Motor neuron (in vitro differentiated cells): ENCODE data around the gene PLPPR4. TPM values are rescaled to one million over a fixed set of nuclear protein-coding genes. Genes with fewer than 3 reads are reported as not detected.

Experiments used
- ATAC-seq, 8 experiments: fragments of 200-7000 bp; cut with Tn5 transposase; replicated peaks in 6 of 8; 2 replicates each; pipeline ENCODE4 v1.8.0; 2021; ENCODE audit warnings: mild to moderate bottlenecking in 8 of 8, moderate library complexity in 8 of 8
- H3K27ac ChIP-seq, 2 donors: fragments of 250-450 bp; sonication (Bioruptor Pico); 2 replicates each; pipeline ENCODE4 v1.9.0; 2021; ENCODE audit warnings: antibody characterized with exemption in 2 of 2, mild to moderate bottlenecking in 2 of 2, moderate library complexity in 1 of 2
- H3K4me1 ChIP-seq, 2 donors: fragments of 250-450 bp; sonication (Bioruptor Pico); replicated peaks in 1 of 2; 2 replicates each; pipeline ENCODE4 v1.6.1; 2021; ENCODE audit warnings: antibody characterized with exemption in 2 of 2, mild to moderate bottlenecking in 2 of 2, moderate library complexity in 1 of 2
- H3K4me3 ChIP-seq, 5 donors: fragments of 250-450 bp; sonication (Bioruptor Pico); 2 replicates each; pipeline ENCODE4 v1.9.0; 2021; ENCODE audit warnings: antibody characterized with exemption in 5 of 5, mild to moderate bottlenecking in 5 of 5, moderate library complexity in 4 of 5
- WGBS, 10 experiments: fragments of 450-650 bp; shearing (Covaris generic); methylation state at CpG; one replicate each; pipeline ENCODE4 v1.0.0; 2022; 5-methylcytosine and 5-hydroxymethylcytosine counted together
- in situ Hi-C, 9 experiments: fragments of 400-800 bp; cut with MboI; loops; one replicate each; pipeline ENCODE4 v1.15.0; 2021; ENCODE audit warnings: low sequenced_read_pairs in 9 of 9, low pct_unique_long_range_greater_than_20kb in 2 of 9; ENCODE audit not compliant: unreplicated experiment in 9 of 9
- total RNA-seq, 8 experiments: library from RNA; unstranded; fragments of 300-600 nt; gene quantifications; 2 replicates each; pipeline versions ENCODE4 v1.2.3 to v1.2.4, GENCODE V29; 2022

The PLPPR4 gene
- total RNA-seq, 8 experiments from 2014 or later = 1.1 to 45.0 (median 9.4) TPM

DNA sequence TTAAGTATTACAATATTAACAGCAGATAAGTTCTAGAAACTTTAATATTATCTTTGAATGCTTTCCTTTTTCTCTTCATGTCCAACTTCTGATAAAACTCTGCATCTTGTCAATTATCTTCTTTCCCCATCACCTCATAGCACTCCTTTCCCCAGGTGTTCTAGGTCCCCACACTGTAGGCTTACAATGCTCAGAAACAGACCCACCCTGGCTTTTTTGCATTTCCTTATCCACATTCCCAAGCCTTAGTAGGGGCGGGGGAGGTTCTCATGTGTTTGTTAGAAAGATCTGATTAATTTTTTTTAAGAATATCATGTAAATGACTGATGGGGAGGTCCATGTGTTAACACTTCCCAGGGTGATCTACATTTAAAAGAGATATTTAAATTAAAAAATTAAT, 63.9 kb downstream of the PLPPR4 start:
- Histone ChIP-seq H3K4me3 (no peak overlapping the region), H3K27ac (no peak overlapping the region), H3K4me1 (no peaks in the 10 kb centered on the region)
- in situ Hi-C loops = no loop called here
- 20 to 100% (median 82%) methylated on average over 1 of the region's 1 CpG; no CpG with 5 or more reads in 3 of the 10 experiments for WGBS, 10 experiments
- peak in 2 of 8 experiments; percentile 23 to 47 for ATAC-seq

- WGBS, 10 experiments = 0 to 100% (median 81%) methylated on average over 1 to 3 of the region's 3 CpGs
- in situ Hi-C loops = no loop called here
- peak in 2 of 8 experiments; percentile 23 to 48 for ATAC-seq
Observed at GRCh38 chr1:99331083-99331482, 66.8 kb downstream of the PLPPR4 start.

GRCh38 chr1:99331636-99332035, 67.3 kb downstream of the PLPPR4 start:
- H3K4me1 ChIP-seq = peaks cover 0 to 8% of the 10 kb centered on the region in 2 donors
- in situ Hi-C loops = no loop called here
- no peak overlapping the region for H3K4me3 ChIP-seq
- 17 to 100% (median 71%) methylated on average over 1 to 2 of the region's 2 CpGs; no CpG with 5 or more reads in 3 of the 10 experiments for WGBS, 10 experiments
- peak in 2 of 8 experiments; percentile 68 to 78 for ATAC-seq
- H3K27ac ChIP-seq = no peak overlapping the region

More at GRCh38 chr1:99331083-99331482, 66.8 kb downstream of the PLPPR4 start:
- no peak overlapping the region for H3K27ac ChIP-seq
- H3K4me1 ChIP-seq = peaks cover 0 to 8% of the 10 kb centered on the region in 2 donors
- H3K4me3 ChIP-seq = no peak overlapping the region

- ATAC-seq = no peak
- in situ Hi-C loops = no loop called here
- Histone ChIP-seq H3K4me3 (no peak overlapping the region), H3K27ac (no peak overlapping the region), H3K4me1 (peaks cover 0 to 13% of the 10 kb centered on the region in 2 donors)
- WGBS, 10 experiments = 60 to 100% (median 100%) methylated on average over 1 of the region's 1 CpG; no CpG with 5 or more reads in 2 of the 10 experiments
Observed at GRCh38 chr1:99332561-99332960, 68.3 kb downstream of the PLPPR4 start.

- ATAC-seq = no peak
- in situ Hi-C loops = no loop called here
- 50 to 97% (median 79%) methylated on average over 3 to 5 of the region's 5 CpGs for WGBS, 10 experiments
- no peak overlapping the region for H3K27ac ChIP-seq
- H3K4me3 ChIP-seq = no peak overlapping the region
- H3K4me1 ChIP-seq = peaks cover 0 to 13% of the 10 kb centered on the region in 2 donors
Observed at GRCh38 chr1:99334991-99335390, 70.7 kb downstream of the PLPPR4 start.

DNA sequence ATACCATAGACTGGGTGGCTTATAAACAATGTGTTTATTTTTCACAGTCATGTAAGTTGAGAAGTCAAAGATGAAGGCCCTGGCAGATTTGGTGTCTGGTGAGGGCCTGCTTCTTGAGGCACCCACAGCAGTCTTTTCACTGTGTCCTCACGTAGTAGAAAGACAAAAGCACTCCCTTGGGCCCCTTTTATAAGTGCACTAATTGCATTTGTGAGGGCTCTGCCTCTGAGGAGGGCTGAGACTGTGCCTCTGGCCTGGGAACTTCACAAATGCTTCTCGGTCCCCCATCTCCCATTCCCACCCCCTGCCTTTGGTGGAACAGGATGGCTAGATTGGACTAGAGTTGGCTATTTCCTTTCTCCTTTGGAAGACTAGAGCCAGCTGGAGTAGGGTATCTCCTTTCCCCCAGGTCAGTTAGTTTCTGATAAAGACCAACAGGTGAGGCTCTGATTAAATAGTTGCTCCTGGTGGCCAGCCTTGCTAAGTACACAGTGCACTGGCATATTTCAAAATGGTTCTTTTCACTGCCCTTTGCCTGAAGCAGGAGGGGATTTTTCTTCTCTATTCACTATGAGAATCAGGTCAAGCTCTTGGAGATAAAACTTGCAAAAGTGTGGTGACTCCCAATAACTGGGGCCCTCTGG, 82.9 kb downstream of the PLPPR4 start:
- WGBS, 10 experiments = 60 to 100% (median 64%) methylated on average over 1 to 2 of the region's 2 CpGs; no CpG with 5 or more reads in 4 of the 10 experiments
- no peak overlapping the region for H3K27ac ChIP-seq
- no peak for ATAC-seq
- no peaks in the 10 kb centered on the region for H3K4me1 ChIP-seq
- in situ Hi-C loops = no loop called here
- no peak overlapping the region for H3K4me3 ChIP-seq

DNA sequence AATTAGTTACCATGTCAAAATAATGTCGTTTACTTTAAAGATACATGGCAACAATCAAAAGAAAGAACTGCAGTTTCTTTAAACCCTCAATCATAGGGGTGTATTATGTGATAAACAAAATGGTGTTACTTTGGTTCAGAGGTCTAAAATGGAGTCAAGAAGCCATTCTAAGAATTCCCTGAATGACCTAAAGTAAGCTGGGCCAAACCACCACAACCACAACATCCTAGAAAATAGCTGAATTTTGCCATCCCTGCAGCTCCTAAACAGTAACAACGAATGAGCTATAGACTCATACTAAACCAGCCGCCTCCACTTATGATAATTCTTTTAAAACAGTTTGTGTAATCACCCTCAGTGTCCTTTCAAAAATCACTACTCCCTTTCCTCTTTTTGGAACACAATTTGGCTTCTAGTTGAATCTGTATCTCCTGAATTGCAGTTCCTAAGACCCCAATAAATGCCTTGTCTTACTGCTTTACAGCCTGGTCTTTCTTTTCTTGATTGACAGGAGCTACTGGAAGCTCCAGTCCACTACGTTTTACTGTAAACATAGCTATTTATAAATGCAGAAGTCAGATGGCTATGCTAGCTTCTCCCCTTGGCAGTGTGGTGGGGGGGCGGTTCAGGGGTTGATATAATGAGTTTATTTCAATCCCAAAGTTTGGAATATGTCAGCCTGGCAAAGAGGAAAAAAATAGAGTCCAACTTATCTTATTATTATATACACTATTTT, 84.3 kb downstream of the PLPPR4 start:
- Histone ChIP-seq H3K4me3 (no peak overlapping the region), H3K4me1 (no peaks in the 10 kb centered on the region), H3K27ac (no peak overlapping the region)
- ATAC-seq = peak in 2 of 8 experiments; percentile 19 to 77
- 8 to 87% (median 66%) methylated on average over 3 to 5 of the region's 5 CpGs for WGBS, 10 experiments
- in situ Hi-C loops = no loop called here

- Histone ChIP-seq H3K4me3 (no peak overlapping the region), H3K4me1 (no peaks in the 10 kb centered on the region), H3K27ac (no peak overlapping the region)
- in situ Hi-C loops = no loop called here
- ATAC-seq = no peak
- WGBS, 10 experiments = 11 to 100% (median 89%) methylated on average over 1 to 2 of the region's 2 CpGs
Observed at GRCh38 chr1:99352821-99353220, 88.5 kb downstream of the PLPPR4 start.

GRCh38 chr1:99358770-99359169, 94.5 kb downstream of the PLPPR4 start:
- Histone ChIP-seq H3K4me3 (no peak overlapping the region), H3K4me1 (no peaks in the 10 kb centered on the region), H3K27ac (no peak overlapping the region)
- ATAC-seq = no peak
- in situ Hi-C loops = no loop called here
